ENCODE measurements around the gene SPEG. TPM values are rescaled to one million over a fixed set of nuclear protein-coding genes. Genes with fewer than 3 reads are reported as not detected.

SPEG gene
- total and polyA plus RNA-seq, 4 donors: 3.7 to 15.6 (median 9.6) TPM

DNA sequence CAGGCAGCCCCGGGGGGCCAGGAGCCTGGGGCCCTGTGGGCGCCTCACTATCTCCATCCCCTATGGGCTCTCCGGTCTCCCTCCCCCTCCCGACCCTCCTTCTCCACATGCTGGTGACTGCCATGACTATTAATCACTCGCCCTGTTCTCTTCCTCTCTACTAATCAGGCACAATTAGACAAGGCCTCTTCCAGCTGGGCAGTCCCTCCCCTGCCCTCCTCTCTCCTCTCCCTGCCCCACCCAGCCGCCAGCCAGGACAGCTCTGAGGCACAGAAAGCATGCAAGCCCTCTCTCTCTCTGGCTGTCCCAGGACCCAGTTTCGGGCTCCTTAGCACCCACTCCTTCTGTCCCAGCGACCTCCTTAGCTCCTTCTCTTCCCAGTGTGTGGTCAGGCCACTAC, 85.4 kb downstream of the SPEG start:
- no peak for TF ChIP-seq CTCF (IDR thresholded peaks at IDR 0.05; ENCODE audit: control extremely low read depth, extremely low read depth)
- Histone ChIP-seq H3K27me3 (ENCODE audit: control insufficient read depth in 3 of 3, insufficient read depth in 3 of 3, low read length in 2 of 3) (peaks cover 0 to 59% (median 25%) of the 10 kb centered on the region in 3 donors), H3K9ac (ENCODE audit: insufficient read depth in 1 of 2, low read length in 2 of 2) (no peak overlapping the region), H3K9me3 (ENCODE audit: control insufficient read depth in 4 of 4, insufficient read depth in 3 of 4, low read length in 3 of 4) (peaks cover 0 to 5% (median 0%) of the 10 kb centered on the region in 4 donors), H3K27ac (ENCODE audit: low read depth in 1 of 2, low read length in 1 of 2) (no peak overlapping the region), H3K4me3 (no peak overlapping the region), H3K4me1 (ENCODE audit: control insufficient read depth in 5 of 5, insufficient read depth in 5 of 5, low read length in 5 of 5) (peaks cover 0 to 22% (median 0%) of the 10 kb centered on the region in 5 donors), H3K36me3 (ENCODE audit: control insufficient read depth in 4 of 4, insufficient read depth in 4 of 4, low read length in 4 of 4) (no peaks in the 10 kb centered on the region)
- 61 to 66% methylated on average over 8 of the region's 8 CpGs for WGBS, 2 donors
- ATAC-seq (ENCODE audit: insufficient read depth, low FRiP score) (no peak), DNase-seq (no peak)

- ATAC-seq (ENCODE audit: insufficient read depth, low FRiP score) (no peak), DNase-seq (peak; percentile 55 to 70 (median 63))
- Histone ChIP-seq H3K27me3 (ENCODE audit: control insufficient read depth in 3 of 3, insufficient read depth in 3 of 3, low read length in 2 of 3) (peaks cover 0 to 58% (median 21%) of the 10 kb centered on the region in 3 donors), H3K9ac (ENCODE audit: insufficient read depth in 1 of 2, low read length in 2 of 2) (no peak overlapping the region), H3K4me1 (ENCODE audit: control insufficient read depth in 5 of 5, insufficient read depth in 5 of 5, low read length in 5 of 5) (peaks cover 0 to 30% (median 0%) of the 10 kb centered on the region in 5 donors), H3K27ac (ENCODE audit: low read depth in 1 of 2, low read length in 1 of 2) (no peak overlapping the region), H3K9me3 (ENCODE audit: control insufficient read depth in 4 of 4, insufficient read depth in 3 of 4, low read length in 3 of 4) (peaks cover 0 to 2% (median 0%) of the 10 kb centered on the region in 4 donors), H3K4me3 (no peak overlapping the region), H3K36me3 (ENCODE audit: control insufficient read depth in 4 of 4, insufficient read depth in 4 of 4, low read length in 4 of 4) (no peaks in the 10 kb centered on the region)
- WGBS, 2 donors: 13 to 15% methylated on average over 14 of the region's 14 CpGs
- TF ChIP-seq CTCF (IDR thresholded peaks at IDR 0.05; ENCODE audit: control extremely low read depth, extremely low read depth): no peak
Observed at GRCh38 chr2:219521066-219521880, 86.6 kb downstream of the SPEG start.

DNA sequence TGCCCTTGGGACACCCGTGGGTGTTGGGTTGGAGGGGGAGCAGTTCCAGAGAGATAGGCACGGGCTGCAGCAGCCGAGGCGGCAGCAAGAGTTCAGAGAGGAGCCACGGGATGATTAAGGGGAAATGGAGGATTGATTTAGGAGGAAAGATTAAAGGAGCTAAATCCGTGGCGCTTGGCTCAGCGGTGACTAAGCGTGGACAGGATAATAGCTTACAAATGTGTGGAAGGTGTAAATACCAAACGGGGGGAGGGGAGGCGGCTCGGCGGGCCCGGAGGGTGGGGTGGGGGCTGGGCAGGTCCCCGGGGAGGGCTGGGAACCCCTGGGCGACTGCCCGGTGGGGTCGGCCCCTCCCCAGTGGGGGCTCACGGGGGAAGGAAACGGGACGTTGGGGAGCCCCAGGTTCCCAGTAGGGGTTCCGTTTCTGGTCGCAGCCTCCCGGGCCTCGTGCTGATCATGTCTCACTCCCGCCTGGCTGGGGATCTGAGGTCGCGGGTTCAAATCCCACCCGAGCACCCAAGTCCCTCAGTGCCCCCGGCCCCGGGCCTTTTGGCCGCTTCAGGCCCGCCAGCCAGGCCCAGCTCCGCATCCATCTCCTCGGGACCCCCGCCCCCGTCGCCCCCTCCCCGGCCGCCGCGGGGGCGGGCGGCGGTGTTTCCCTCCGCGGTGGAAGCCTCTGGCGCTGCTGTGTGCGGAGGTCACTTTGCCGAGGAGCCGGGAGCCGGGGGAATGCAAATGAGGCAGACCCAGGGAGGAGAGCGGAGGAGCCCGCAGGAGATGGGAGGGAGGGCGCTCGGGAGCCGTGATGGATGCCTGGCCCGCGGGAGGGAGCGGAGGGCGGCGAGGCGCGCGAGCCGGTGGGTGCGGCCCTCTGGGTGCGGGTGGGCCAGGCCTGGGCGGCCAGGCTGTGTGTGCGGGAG, 87.7 kb downstream of the SPEG start:
- no peak overlapping the region for H3K4me3 ChIP-seq
- ATAC-seq (ENCODE audit: insufficient read depth, low FRiP score): no peak

More for the DNA sequence above, 87.7 kb downstream of the SPEG start:
- 2 to 3% methylated on average over 57 to 70 of the region's 70 CpGs for WGBS, 2 donors
- H3K9ac ChIP-seq (ENCODE audit: insufficient read depth in 1 of 2, low read length in 2 of 2): no peak overlapping the region
- H3K27me3 ChIP-seq (ENCODE audit: control insufficient read depth in 3 of 3, insufficient read depth in 3 of 3, low read length in 2 of 3): peaks cover 0 to 58% (median 21%) of the 10 kb centered on the region in 3 donors
- no peak for TF ChIP-seq CTCF (IDR thresholded peaks at IDR 0.05; ENCODE audit: control extremely low read depth, extremely low read depth)
- no peaks in the 10 kb centered on the region for H3K36me3 ChIP-seq (ENCODE audit: control insufficient read depth in 4 of 4, insufficient read depth in 4 of 4, low read length in 4 of 4)
- H3K27ac ChIP-seq (ENCODE audit: low read depth in 1 of 2, low read length in 1 of 2): peak overlapping the region in 1 of 2 donors; percentile 23
- H3K4me1 ChIP-seq (ENCODE audit: control insufficient read depth in 5 of 5, insufficient read depth in 5 of 5, low read length in 5 of 5): peaks cover 0 to 40% (median 0%) of the 10 kb centered on the region in 5 donors
- peak; percentile 55 to 56 (median 56) for DNase-seq
- peaks cover 0 to 2% (median 0%) of the 10 kb centered on the region in 4 donors for H3K9me3 ChIP-seq (ENCODE audit: control insufficient read depth in 4 of 4, insufficient read depth in 3 of 4, low read length in 3 of 4)
